CD14-positive monocyte (primary cell): Measurements from ENCODE around the gene DCAF4. TPM values are rescaled to one million over a fixed set of nuclear protein-coding genes. Genes with fewer than 3 reads are reported as not detected.

Experiments
- DNase-seq, 3 donors: peaks; one replicate each; pipeline ENCODE4 v3.0.0-alpha.2; 2011 to 2022
- H2AFZ ChIP-seq: 2 replicates; pipeline ENCODE4 v1.6.0; 2012; ENCODE audit warnings: mild to moderate bottlenecking, low read depth, low read length, inconsistent platforms; ENCODE audit not compliant: insufficient read depth, poor library complexity, severe bottlenecking
- H3K27ac ChIP-seq, 2 donors: 1 replicate in 1 of 2; 2 replicates in 1 of 2; pipeline ENCODE4 v1.5.1; 2012 to 2013; ENCODE audit warnings: low read length in 2 of 2, control low read depth in 1 of 2, inconsistent platforms in 1 of 2, low read depth in 1 of 2, mild to moderate bottlenecking in 1 of 2
- H3K27me3 ChIP-seq, 2 donors: one replicate each; pipeline versions ENCODE4 v1.6.0 to v1.6.1; 2011 to 2013; ENCODE audit warnings: low read length in 2 of 2; ENCODE audit not compliant: control insufficient read depth in 2 of 2, insufficient read depth in 2 of 2
- H3K36me3 ChIP-seq, 2 donors: replicated peaks in 1 of 2; 1 replicate in 1 of 2; 2 replicates in 1 of 2; pipeline versions ENCODE4 v1.5.1 to v1.6.1; 2012 to 2013; ENCODE audit warnings: low read length in 2 of 2, control low read depth in 1 of 2, inconsistent platforms in 1 of 2, mild to moderate bottlenecking in 1 of 2; ENCODE audit not compliant: insufficient read depth in 2 of 2, control insufficient read depth in 1 of 2
- H3K4me1 ChIP-seq, 2 donors: 1 replicate in 1 of 2; 2 replicates in 1 of 2; pipeline versions ENCODE4 v1.5.1 to v1.6.1; 2012 to 2013; ENCODE audit warnings: low read length in 2 of 2, control low read depth in 1 of 2, inconsistent platforms in 1 of 2, mild to moderate bottlenecking in 1 of 2, moderate library complexity in 1 of 2; ENCODE audit not compliant: insufficient read depth in 2 of 2, control insufficient read depth in 1 of 2
- H3K4me2 ChIP-seq: replicated peaks from 2 replicates; pipeline ENCODE3; 2012; ENCODE audit warnings: low read length, moderate library complexity, mild to moderate bottlenecking; ENCODE audit not compliant: poor library complexity, severe bottlenecking; ENCODE audit errors: extremely low read depth
- H3K4me3 ChIP-seq, 3 experiments: fragments of 200-600 bp in 1 of 3; sonication (generic) in 1 of 3; replicated peaks in 1 of 3; 1 replicate in 2 of 3; 2 replicates in 1 of 3; pipeline ENCODE4 v1.5.1; 2011 to 2013; ENCODE audit warnings: low read length in 3 of 3, mild to moderate bottlenecking in 3 of 3, control low read depth in 2 of 3, low read depth in 2 of 3, inconsistent platforms in 1 of 3, moderate library complexity in 1 of 3
- H3K79me2 ChIP-seq: 2 replicates; pipeline ENCODE4 v1.6.0; 2012; ENCODE audit warnings: mild to moderate bottlenecking, control low read depth, inconsistent platforms, low read length, moderate library complexity; ENCODE audit not compliant: insufficient read depth
- H3K9ac ChIP-seq: 2 replicates; pipeline ENCODE4 v1.6.0; 2017; ENCODE audit warnings: low read length, mild to moderate bottlenecking; ENCODE audit not compliant: insufficient read depth, poor library complexity, severe bottlenecking
- H3K9me3 ChIP-seq, 2 donors: replicated peaks in 1 of 2; 1 replicate in 1 of 2; 2 replicates in 1 of 2; pipeline versions ENCODE4 v1.5.1 to v1.6.1; 2012 to 2013; ENCODE audit warnings: low read length in 2 of 2, control low read depth in 1 of 2; ENCODE audit not compliant: control insufficient read depth in 1 of 2, insufficient read depth in 1 of 2
- H4K20me1 ChIP-seq: 2 replicates; pipeline ENCODE4 v1.6.0; 2012; ENCODE audit warnings: mild to moderate bottlenecking, low read length, control low read depth, moderate library complexity; ENCODE audit not compliant: insufficient read depth
- H3K27ac Mint-ChIP-seq, 7 donors: one replicate each; pipeline ENCODE4 v1.8.0; 2020; ENCODE audit warnings: mild to moderate bottlenecking in 7 of 7, mixed read lengths in 7 of 7, moderate library complexity in 6 of 7, inconsistent platforms in 2 of 7
- H3K27me3 Mint-ChIP-seq, 3 donors: one replicate each; pipeline ENCODE4 v1.8.0; 2021 to 2022; ENCODE audit warnings: low read depth in 3 of 3, mild to moderate bottlenecking in 3 of 3, mixed read lengths in 3 of 3, moderate library complexity in 3 of 3, inconsistent platforms in 1 of 3
- H3K36me3 Mint-ChIP-seq, 2 donors: one replicate each; pipeline ENCODE4 v1.8.0; 2020; ENCODE audit warnings: mixed read lengths in 2 of 2, inconsistent platforms in 1 of 2, mild to moderate bottlenecking in 1 of 2
- H3K4me1 Mint-ChIP-seq: one replicate; pipeline ENCODE4 v1.8.0; 2020; ENCODE audit warnings: mild to moderate bottlenecking, mixed read lengths
- H3K4me3 Mint-ChIP-seq, 2 donors: one replicate each; pipeline ENCODE4 v1.8.0; 2020; ENCODE audit warnings: mild to moderate bottlenecking in 2 of 2, mixed read lengths in 2 of 2, moderate library complexity in 1 of 2
- H3K9me3 Mint-ChIP-seq, 7 donors: one replicate each; pipeline ENCODE4 v1.8.0; 2020 to 2022; ENCODE audit warnings: mixed read lengths in 7 of 7, mild to moderate bottlenecking in 6 of 7, moderate library complexity in 6 of 7, inconsistent platforms in 2 of 7
- CTCF ChIP-seq: fragments of 200-600 bp; IDR thresholded peaks from one replicate; pipeline ENCODE4 v1.8.0; 2022; ENCODE audit warnings: antibody characterized with exemption, mild to moderate bottlenecking
- WGBS: methylation state at CpG from one replicate; pipeline ENCODE4 v1.1.5; 2013; ENCODE audit warnings: missing lambda C conversion rate; ENCODE audit not compliant: insufficient coverage; 5-methylcytosine and 5-hydroxymethylcytosine counted together
- intact Hi-C, 2 donors: fragments of 100-400 bp; cut with micrococcal nuclease; formaldehyde crosslinking; loops; one replicate each; pipeline versions ENCODE4 v1.15.0 to v1.15.1; 2023
- polyA plus RNA-seq, 3 donors: library from polyadenylated mRNA; depleted of rRNA in 1 of 3; unstranded in 2 of 3; stranded (reverse) in 1 of 3; fragments of 300-500 nt in 2 of 3; fragments of >200 nt in 1 of 3; fragmentation: Illumina TruSeq in 2 of 3; gene quantifications; 1 replicate in 2 of 3; 2 replicates in 1 of 3; pipeline ENCODE4 v1.2.3, GENCODE V29; 2012 to 2021

DCAF4 gene
- polyA plus RNA-seq, 3 donors: 1.1 to 7.2 (median 2.3) TPM

GRCh38 chr14:72974661-72975060 is 48.4 kb downstream of the DCAF4 start:
- intact Hi-C loops: no loop called here
- Mint-ChIP-seq H3K27me3 (no peaks in the 10 kb centered on the region), H3K9me3 (no peaks in the 10 kb centered on the region), H3K4me3 (no peak overlapping the region), H3K27ac (no peak overlapping the region), H3K4me1 (no peaks in the 10 kb centered on the region), H3K36me3 (peaks cover 91 to 99% of the 10 kb centered on the region in 2 donors)
- Histone ChIP-seq H3K27ac (no peak overlapping the region), H3K79me2 (no peaks in the 10 kb centered on the region), H3K4me2 (no peak overlapping the region), H3K9ac (no peak overlapping the region), H3K4me1 (no peaks in the 10 kb centered on the region), H3K9me3 (no peaks in the 10 kb centered on the region), H2AFZ (no peak overlapping the region), H4K20me1 (no peaks in the 10 kb centered on the region), H3K4me3 (no peak overlapping the region), H3K27me3 (no peaks in the 10 kb centered on the region), H3K36me3 (peaks cover 85 to 100% of the 10 kb centered on the region in 2 donors)
- TF ChIP-seq CTCF: no peak
- WGBS: 99% methylated on average over 10 of the region's 12 CpGs
- DNase-seq: no peak

GRCh38 chr14:72975770-72976169 is 49.5 kb downstream of the DCAF4 start:
- Mint-ChIP-seq H3K27me3 (no peaks in the 10 kb centered on the region), H3K27ac (no peak overlapping the region), H3K9me3 (no peaks in the 10 kb centered on the region), H3K36me3 (peaks cover 88 to 96% of the 10 kb centered on the region in 2 donors), H3K4me1 (no peaks in the 10 kb centered on the region), H3K4me3 (no peak overlapping the region)
- no peak overlapping the region for H2AFZ ChIP-seq
- WGBS: 100% methylated on average over 3 of the region's 4 CpGs
- no peak for TF ChIP-seq CTCF
- no peaks in the 10 kb centered on the region for H3K27me3 ChIP-seq
- no peaks in the 10 kb centered on the region for H3K9me3 ChIP-seq
- H3K27ac ChIP-seq: no peak overlapping the region
- no peak overlapping the region for H3K4me2 ChIP-seq
- no peak for DNase-seq
- no peaks in the 10 kb centered on the region for H3K4me1 ChIP-seq
- H4K20me1 ChIP-seq: no peaks in the 10 kb centered on the region
- no peak overlapping the region for H3K9ac ChIP-seq
- H3K36me3 ChIP-seq: peaks cover 81 to 97% of the 10 kb centered on the region in 2 donors
- intact Hi-C loops: no loop called here
- H3K79me2 ChIP-seq: no peaks in the 10 kb centered on the region
- no peak overlapping the region for H3K4me3 ChIP-seq
